22Rv1 (cell line): ENCODE measurements around the gene NCOA1.

Source experiments
- CTCF ChIP-seq: fragments of 450-650 bp; IDR thresholded peaks from 2 replicates; pipeline ENCODE4 v1.5.1; 2017; ENCODE audit warnings: mild to moderate bottlenecking
- ZFX ChIP-seq: fragments of 450-650 bp; IDR thresholded peaks from 2 replicates; pipeline ENCODE4 v1.6.1; 2017; ENCODE audit warnings: antibody characterized with exemption, borderline replicate concordance

GRCh38 chr2:24482251-24482971, 8.6 kb upstream of the NCOA1 start:
- TF ChIP-seq CTCF (no peak), ZFX (no peak)
